Muscle of leg (tissue), 11 donors: ENCODE measurements around the gene PRRX1. TPM values are rescaled to one million over a fixed set of nuclear protein-coding genes. Genes with fewer than 3 reads are reported as not detected.

Source experiments
- DNase-seq: peaks from one replicate; pipeline ENCODE4 v3.0.0; 2013
- H3K27ac ChIP-seq: one replicate; pipeline ENCODE4 v1.5.1; 2013; ENCODE audit warnings: mild to moderate bottlenecking, low read length, control low read depth
- H3K27me3 ChIP-seq: one replicate; pipeline ENCODE4 v1.6.1; 2013; ENCODE audit warnings: low read length; ENCODE audit not compliant: control insufficient read depth, insufficient read depth
- H3K36me3 ChIP-seq: one replicate; pipeline ENCODE4 v1.6.1; 2013; ENCODE audit warnings: low read length; ENCODE audit not compliant: control insufficient read depth, insufficient read depth
- H3K4me1 ChIP-seq: one replicate; pipeline ENCODE4 v1.6.1; 2013; ENCODE audit warnings: low read length; ENCODE audit not compliant: control insufficient read depth, insufficient read depth
- H3K4me3 ChIP-seq: one replicate; pipeline ENCODE4 v1.5.1; 2013; ENCODE audit warnings: low read length, control low read depth
- H3K9me3 ChIP-seq: replicated peaks from 2 replicates; pipeline ENCODE4 v1.6.1; 2013; ENCODE audit warnings: low read depth, low read length; ENCODE audit not compliant: control insufficient read depth
- WGBS: methylation state at CpG from one replicate; pipeline ENCODE4 v1.1.5; 2013; ENCODE audit warnings: missing lambda C conversion rate; ENCODE audit not compliant: insufficient coverage; 5-methylcytosine and 5-hydroxymethylcytosine counted together
- polyA plus RNA-seq, 8 donors: library from polyadenylated mRNA; unstranded; fragments of 120-200 nt; gene quantifications; one replicate each; pipeline versions ENCODE4 v1.2.1 to v1.2.3, GENCODE V29; 2013; ENCODE audit warnings: inconsistent platforms in 1 of 8, low replicate concordance in 1 of 8; ENCODE audit not compliant: insufficient read length in 8 of 8, insufficient read depth in 1 of 8
- total RNA-seq: library from RNA; stranded (reverse); fragments of 120-200 nt; gene quantifications from one replicate; pipeline ENCODE4 v1.2.4, GENCODE V29; 2013

The PRRX1 gene
- total and polyA plus RNA-seq, 9 donors, result 102 to 222 (median 167) TPM

DNA sequence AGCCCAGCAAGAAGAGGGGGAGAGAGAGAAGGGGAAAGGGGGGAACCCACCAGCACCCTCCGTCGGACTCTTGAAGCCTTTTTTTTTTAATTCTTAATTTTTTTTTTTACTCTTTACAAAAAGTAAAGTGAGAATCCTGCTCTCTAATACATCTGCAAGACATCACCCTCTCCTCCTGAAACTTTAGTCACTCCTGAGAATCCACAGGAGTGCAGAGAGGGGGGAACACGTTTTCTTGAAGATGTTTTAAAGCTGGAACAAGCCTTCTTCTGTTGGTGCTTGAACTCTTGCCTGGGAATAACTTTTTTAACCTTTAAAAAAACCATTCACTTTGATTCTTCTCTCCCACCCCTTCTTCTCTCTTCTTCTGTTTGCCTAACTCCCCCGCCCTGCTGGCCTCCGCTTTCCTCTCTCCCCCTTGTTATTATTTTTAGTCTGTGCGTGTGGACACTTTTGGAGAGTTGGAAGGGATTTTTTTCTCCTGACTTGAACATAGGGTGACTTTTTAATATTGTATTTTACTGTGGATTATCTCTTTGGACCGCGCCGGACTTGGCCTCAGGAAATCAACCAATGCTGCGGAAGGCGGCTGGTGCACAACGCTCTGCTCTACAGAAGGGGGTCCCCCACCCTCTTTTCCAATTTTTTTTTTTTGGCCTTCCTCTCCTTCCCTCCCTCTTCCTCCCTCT is 383 bp upstream of the PRRX1 start:
- H3K9me3 ChIP-seq, result no peaks in the 10 kb centered on the region
- DNase-seq, result peak; percentile 91
- peaks cover 8% of the 10 kb centered on the region for H3K36me3 ChIP-seq
- WGBS, result 0% methylated on average over 3 of the region's 12 CpGs
- peaks cover 74% of the 10 kb centered on the region for H3K27me3 ChIP-seq
- peak overlapping the region; percentile 67 for H3K4me3 ChIP-seq
- peak overlapping the region; percentile 96 for H3K27ac ChIP-seq
- H3K4me1 ChIP-seq, result peaks cover 51% of the 10 kb centered on the region

DNA sequence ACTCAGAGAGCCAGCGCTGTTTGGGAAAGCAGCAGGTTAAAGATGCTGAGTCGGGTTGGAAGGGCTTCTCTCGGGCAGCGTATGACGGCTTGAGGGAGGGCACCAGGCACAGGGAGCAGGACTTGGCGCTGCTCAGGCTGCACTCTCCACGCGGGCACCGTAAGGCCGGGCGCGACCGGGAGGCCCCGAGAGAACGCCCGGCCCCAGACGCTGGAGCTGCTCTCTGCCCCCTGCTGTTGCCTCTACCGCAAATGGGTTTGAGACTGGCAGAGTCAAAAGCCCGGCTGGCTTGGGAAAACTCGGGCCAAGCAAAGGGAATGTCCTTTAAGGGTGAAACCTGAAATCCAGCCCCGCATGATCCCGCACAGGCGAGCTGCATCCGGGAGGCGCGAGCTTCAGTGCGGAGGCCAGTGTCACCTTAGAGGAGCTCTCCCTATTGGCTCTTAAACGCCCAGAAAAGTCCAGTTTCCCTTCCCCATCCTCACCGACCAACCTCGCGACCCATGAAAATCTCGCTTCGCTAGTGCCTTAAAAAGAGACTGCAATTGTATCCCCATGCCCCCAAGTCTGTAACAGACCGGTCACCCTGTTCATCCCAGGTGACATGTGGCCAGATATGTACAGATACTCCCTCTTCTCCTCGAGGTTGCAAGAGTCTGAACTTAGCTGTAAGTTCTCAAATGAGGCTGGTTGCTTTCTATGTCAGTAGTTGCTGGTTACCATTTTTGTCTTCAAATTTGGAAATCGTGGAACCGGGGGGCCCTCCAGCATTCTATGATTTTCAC is 1.1 kb downstream of the PRRX1 start:
- WGBS, result 2% methylated on average over 34 of the region's 37 CpGs
- Histone ChIP-seq H3K36me3 (peaks cover 8% of the 10 kb centered on the region), H3K4me3 (peak overlapping the region; percentile 67), H3K4me1 (peaks cover 57% of the 10 kb centered on the region), H3K9me3 (no peaks in the 10 kb centered on the region), H3K27me3 (peaks cover 71% of the 10 kb centered on the region), H3K27ac (peak overlapping the region; percentile 96)
- peak; percentile 60 for DNase-seq

DNA sequence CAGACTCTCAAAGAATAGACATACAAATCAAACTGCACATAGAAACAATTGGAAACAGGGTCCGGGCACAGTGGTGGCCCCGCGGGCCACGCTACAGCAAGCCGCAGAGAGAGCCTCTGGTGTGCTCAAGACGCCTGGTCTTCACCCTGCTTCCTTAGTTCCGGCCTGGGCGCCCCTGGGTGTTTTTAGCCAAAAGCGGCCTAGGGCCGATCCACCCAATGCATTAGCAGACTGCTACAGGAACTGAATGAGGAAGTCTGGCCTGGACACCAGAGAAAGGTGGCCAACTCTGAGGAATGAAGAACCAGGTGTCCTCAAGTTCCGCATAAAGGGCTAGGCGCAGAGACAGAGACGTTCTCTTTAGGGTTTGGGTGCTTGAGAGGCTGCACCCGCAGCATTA is 1.7 kb downstream of the PRRX1 start:
- WGBS, result 20% methylated on average over 11 of the region's 14 CpGs
- H3K9me3 ChIP-seq, result no peaks in the 10 kb centered on the region
- H3K4me1 ChIP-seq, result peaks cover 57% of the 10 kb centered on the region
- H3K4me3 ChIP-seq, result peak overlapping the region; percentile 67
- peak; percentile 69 for DNase-seq
- peaks cover 66% of the 10 kb centered on the region for H3K27me3 ChIP-seq
- H3K36me3 ChIP-seq, result peaks cover 8% of the 10 kb centered on the region
- peak overlapping the region; percentile 96 for H3K27ac ChIP-seq

DNA sequence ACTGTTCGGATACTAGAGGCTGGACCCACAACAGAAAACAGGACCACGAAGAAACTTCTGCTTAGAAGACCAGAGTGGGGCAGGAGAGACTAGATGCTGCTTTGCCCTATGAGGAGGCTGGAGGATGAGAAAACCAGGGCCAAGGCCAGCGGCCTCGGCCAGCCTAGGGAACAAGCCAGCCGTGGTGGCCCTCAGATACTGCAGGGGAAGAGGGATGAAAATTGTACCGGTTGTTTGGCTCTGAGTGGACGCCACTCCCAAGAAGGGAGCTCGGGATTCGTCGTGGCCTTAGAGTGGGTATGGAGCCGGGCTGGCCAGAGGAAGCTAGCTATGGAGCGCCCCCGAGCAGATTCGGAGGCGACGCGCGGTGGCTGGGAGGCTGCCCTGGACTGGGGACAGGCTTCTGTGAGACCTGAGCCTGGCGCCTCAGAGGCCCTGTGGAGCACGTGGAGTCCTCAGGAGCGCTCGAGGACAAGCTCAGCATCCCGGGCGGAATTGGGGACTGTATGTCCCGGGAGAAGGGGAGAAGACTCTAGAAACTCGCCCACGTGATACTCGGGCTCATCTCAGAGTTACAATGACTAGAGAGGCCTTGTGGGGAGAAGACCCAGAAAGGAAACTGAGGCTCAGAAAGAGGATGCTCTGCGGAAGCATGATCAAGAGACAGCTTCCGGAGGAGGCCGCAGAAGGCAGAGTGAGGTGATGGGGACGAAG is 2.8 kb downstream of the PRRX1 start:
- Histone ChIP-seq H3K4me3 (peak overlapping the region; percentile 67), H3K36me3 (peaks cover 8% of the 10 kb centered on the region), H3K27me3 (peaks cover 61% of the 10 kb centered on the region), H3K4me1 (peaks cover 56% of the 10 kb centered on the region), H3K9me3 (no peaks in the 10 kb centered on the region), H3K27ac (peak overlapping the region; percentile 96)
- DNase-seq, result peak; percentile 57
- 15% methylated on average over 28 of the region's 32 CpGs for WGBS

DNA sequence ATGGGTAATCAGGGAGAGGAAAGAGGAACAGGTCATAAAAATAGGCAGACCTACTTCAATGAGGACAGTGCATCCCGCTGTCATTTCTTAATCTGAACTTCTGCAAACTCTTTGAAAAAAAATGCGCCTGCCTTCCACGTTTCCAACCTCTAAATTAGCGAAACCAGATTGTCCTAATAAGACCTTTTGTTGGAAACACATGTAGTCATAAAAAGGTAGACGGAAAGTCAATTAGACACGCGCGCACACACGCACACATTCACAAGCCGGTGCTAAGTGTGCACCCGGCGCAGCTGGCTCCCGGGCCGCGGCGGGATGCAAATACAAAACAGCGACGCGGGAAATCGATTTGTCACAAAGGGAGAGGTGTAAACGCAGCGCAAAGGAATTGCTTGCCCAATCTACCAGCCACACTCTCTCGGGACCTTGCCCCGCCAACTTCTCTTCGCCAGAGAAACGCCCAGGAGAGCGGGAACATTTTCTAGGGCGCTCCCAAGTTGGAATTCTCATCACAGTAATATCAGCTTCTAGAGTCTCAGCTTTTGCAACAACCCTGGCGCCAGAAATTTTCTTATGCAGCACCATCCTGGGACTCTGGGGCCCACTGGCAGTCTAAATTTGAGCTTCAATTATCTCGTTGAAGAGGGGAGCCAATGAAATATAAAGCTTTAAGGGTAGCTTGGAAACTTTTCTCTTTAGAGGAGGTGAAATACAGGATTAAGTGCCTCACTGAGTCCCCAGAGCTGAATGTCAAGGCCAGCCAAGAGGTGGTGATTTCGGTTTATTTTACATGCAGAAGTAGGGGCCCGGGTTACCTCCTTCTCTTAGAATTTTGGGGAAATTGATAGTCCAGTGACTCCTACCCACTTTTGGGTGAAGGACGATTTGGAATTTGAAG is 4.5 kb downstream of the PRRX1 start:
- Histone ChIP-seq H3K36me3 (peaks cover 8% of the 10 kb centered on the region), H3K27me3 (peaks cover 50% of the 10 kb centered on the region), H3K27ac (peak overlapping the region; percentile 96), H3K9me3 (no peaks in the 10 kb centered on the region), H3K4me3 (peak overlapping the region; percentile 32), H3K4me1 (peaks cover 50% of the 10 kb centered on the region)
- 10% methylated on average over 27 of the region's 33 CpGs for WGBS
- peak; percentile 62 for DNase-seq

DNA sequence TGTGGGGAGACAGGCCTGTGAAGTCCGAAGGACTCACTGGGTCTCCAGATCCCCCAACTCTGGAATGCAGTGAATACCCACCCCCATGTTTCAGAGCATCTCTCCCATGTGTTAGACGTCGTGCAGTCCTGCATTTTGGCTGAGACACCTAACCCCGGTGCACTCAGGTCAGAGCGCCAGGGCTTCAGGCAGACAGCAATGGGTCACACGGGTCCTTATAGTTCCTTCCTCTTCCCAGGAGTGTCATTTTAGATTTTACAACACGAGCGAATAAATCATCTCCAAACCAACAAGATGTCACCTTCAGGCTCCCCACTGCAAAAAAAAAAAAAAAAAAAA is 5.1 kb downstream of the PRRX1 start:
- no peaks in the 10 kb centered on the region for H3K9me3 ChIP-seq
- peak overlapping the region; percentile 32 for H3K4me3 ChIP-seq
- H3K27me3 ChIP-seq, result peaks cover 44% of the 10 kb centered on the region
- peaks cover 8% of the 10 kb centered on the region for H3K36me3 ChIP-seq
- WGBS, result 24% methylated on average over 4 of the region's 8 CpGs
- peak overlapping the region; percentile 96 for H3K27ac ChIP-seq
- peaks cover 48% of the 10 kb centered on the region for H3K4me1 ChIP-seq
- DNase-seq, result peak; percentile 49

DNA sequence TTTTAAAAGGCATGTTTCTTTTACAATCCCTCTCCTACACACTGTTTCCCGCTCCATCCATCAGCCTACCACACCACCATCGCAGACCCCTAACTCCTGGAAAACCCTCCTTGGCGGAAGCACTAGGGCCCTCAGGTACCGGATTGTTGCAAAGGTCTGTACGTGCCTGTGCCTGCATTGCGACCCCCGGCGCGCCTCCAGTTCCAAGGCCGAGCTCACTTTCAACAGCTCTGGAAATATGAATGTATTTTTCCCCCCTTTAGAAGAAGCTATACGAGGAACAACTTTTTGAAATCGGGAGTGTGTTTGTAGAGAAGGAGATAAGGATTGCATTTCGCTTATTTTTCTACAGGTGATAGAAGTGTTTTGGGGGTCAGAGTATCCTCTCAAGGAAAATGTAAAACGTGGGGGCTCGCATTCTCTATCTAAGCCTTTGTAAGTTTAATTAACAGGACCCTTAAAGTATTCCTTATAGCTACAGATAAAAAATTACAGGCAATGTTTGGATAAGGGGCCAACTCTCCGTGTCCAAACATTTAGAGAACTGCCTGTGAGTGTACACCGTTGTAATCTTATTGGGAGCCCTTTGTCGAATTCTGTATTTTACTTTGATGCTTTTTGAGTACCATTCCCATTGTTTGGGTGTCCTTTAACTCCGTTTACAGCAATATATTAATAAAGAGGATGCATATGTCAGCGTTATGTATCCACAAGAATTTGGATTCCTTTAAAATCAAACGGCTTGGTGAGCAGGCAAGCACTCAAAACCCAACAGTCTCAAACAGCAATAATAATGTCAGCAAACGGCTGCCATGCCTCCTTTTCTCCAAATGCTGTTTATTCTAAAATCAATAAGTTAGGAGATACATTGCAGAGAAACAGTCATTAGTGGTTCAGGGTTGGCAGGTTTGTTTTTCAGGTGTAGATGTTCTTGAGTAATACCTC is 5.9 kb downstream of the PRRX1 start:
- peaks cover 8% of the 10 kb centered on the region for H3K36me3 ChIP-seq
- peak overlapping the region; percentile 20 for H3K4me3 ChIP-seq
- no peaks in the 10 kb centered on the region for H3K9me3 ChIP-seq
- peaks cover 36% of the 10 kb centered on the region for H3K27me3 ChIP-seq
- peak; percentile 27 for DNase-seq
- H3K27ac ChIP-seq, result peak overlapping the region; percentile 74
- H3K4me1 ChIP-seq, result peaks cover 48% of the 10 kb centered on the region
- 46% methylated on average over 6 of the region's 22 CpGs for WGBS

DNA sequence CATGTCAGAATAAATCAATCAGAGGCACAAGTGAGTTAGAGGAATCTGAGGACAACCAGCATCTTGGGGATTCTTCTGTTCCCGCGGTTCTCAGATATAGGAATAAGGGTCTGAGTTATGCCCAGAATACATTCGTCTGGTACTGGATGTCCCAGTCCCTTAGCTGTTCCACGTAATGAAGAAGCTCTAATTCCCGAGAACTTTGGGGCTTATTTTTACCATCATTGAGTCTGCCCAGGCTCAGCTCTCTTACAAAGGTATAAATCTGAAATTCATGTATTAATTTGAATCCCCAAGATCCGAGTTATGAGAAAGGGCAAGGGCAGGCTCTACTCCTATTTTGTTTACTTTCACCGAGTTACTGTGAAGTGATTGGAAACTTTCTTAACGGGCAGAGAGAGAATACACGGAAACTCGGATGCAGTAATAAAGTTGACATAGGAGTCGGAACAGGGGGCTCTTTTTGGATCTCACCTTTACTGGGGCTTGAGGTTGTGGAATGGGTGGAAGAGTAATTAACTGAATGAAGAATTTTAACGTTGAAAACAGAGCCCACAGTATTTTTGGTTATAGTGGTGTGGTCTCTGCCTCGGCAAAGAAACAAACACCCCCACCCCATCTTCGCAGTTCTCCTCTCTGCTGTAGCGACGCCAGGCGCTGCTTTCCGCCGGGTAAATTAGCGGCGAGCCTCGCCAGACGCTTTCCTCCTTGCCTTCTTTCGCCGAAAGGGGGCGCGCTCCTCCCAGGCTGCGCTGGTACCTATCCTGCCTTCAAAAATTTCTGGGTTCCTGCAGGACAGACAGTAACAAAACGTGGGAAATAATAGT is 7.1 kb downstream of the PRRX1 start:
- peak; percentile 84 for DNase-seq
- 12% methylated on average over 21 of the region's 29 CpGs for WGBS
- Histone ChIP-seq H3K36me3 (peaks cover 8% of the 10 kb centered on the region), H3K27me3 (peaks cover 24% of the 10 kb centered on the region), H3K4me3 (peak overlapping the region; percentile 2), H3K4me1 (peaks cover 43% of the 10 kb centered on the region), H3K9me3 (no peaks in the 10 kb centered on the region), H3K27ac (peak overlapping the region; percentile 18)
